Measurements from ENCODE around the gene BTBD1.
A peak's percentile ranks its signal among the peaks of the same experiment; 100 is the strongest.
"Not testable (repeated sequence)": the region's sequence is repeated elsewhere in the genome, so short reads cannot be mapped to it uniquely, and the experiment has no call there.

The BTBD1 gene

GRCh38 chr15:83107841-83108181 lies 40.8 kb upstream of the BTBD1 start:
- ATAC-seq (replicated peaks; ENCODE audit: extremely low read depth, poor library complexity, severe bottlenecking) = no peak
- peaks cover 74% of the 10 kb centered on the region for H3K27me3 Mint-ChIP-seq
- H3K4me1 Mint-ChIP-seq = no peaks in the 10 kb centered on the region
- no peak for DNase-seq (ENCODE audit: low spot score in 2 of 2)
- no peak overlapping the region for H3K27ac Mint-ChIP-seq (ENCODE audit: low read depth)
- H3K9me3 Mint-ChIP-seq = no peaks in the 10 kb centered on the region
- peaks cover 6% of the 10 kb centered on the region for H3K36me3 Mint-ChIP-seq (ENCODE audit: insufficient read depth)
- peak overlapping the region; percentile 13 for H3K4me3 Mint-ChIP-seq

- ATAC-seq (replicated peaks; ENCODE audit: extremely low read depth, poor library complexity, severe bottlenecking) (no peak), DNase-seq (ENCODE audit: low spot score in 2 of 2) (no peak)
- H3K27me3 Mint-ChIP-seq = peaks cover 80% of the 10 kb centered on the region
- no peak within 1 kb of the TSS for H3K27ac Mint-ChIP-seq (ENCODE audit: low read depth)
- H3K36me3 Mint-ChIP-seq (ENCODE audit: insufficient read depth) = peaks cover 6% of the 10 kb centered on the region
- no peaks in the 10 kb centered on the region for H3K9me3 Mint-ChIP-seq
- no peaks in the 10 kb centered on the region for H3K4me1 Mint-ChIP-seq
- H3K4me3 Mint-ChIP-seq = peak within 1 kb of the TSS; percentile 33
Observed at GRCh38 chr15:83106994-83107840, 40.2 kb upstream of the BTBD1 start, which contains the start of gene TM6SF1. TM6SF1 (plus strand) TSS chr15:83107645; CDS start chr15:83107681, 36 bp downstream.

GRCh38 chr15:83105440-83105839 lies 38.4 kb upstream of the BTBD1 start:
- Mint-ChIP-seq H3K27ac (ENCODE audit: low read depth) (no peak overlapping the region), H3K4me1 (no peaks in the 10 kb centered on the region), H3K4me3 (peak overlapping the region; percentile 2), H3K27me3 (peaks cover 82% of the 10 kb centered on the region), H3K9me3 (no peaks in the 10 kb centered on the region), H3K36me3 (ENCODE audit: insufficient read depth) (peaks cover 6% of the 10 kb centered on the region)
- ATAC-seq (replicated peaks; ENCODE audit: extremely low read depth, poor library complexity, severe bottlenecking) (no peak), DNase-seq (ENCODE audit: low spot score in 2 of 2) (no peak)

GRCh38 chr15:83104141-83104540 lies 37.1 kb upstream of the BTBD1 start:
- Mint-ChIP-seq H3K4me3 (no peak overlapping the region), H3K9me3 (no peaks in the 10 kb centered on the region), H3K27me3 (peaks cover 82% of the 10 kb centered on the region), H3K27ac (ENCODE audit: low read depth) (no peak overlapping the region), H3K4me1 (no peaks in the 10 kb centered on the region), H3K36me3 (ENCODE audit: insufficient read depth) (peaks cover 4% of the 10 kb centered on the region)
- DNase-seq (ENCODE audit: low spot score in 2 of 2) (no peak), ATAC-seq (replicated peaks; ENCODE audit: extremely low read depth, poor library complexity, severe bottlenecking) (no peak)

- no peaks in the 10 kb centered on the region for H3K4me1 Mint-ChIP-seq
- no peak for DNase-seq (ENCODE audit: low spot score in 2 of 2)
- no peaks in the 10 kb centered on the region for H3K9me3 Mint-ChIP-seq
- peaks cover 3% of the 10 kb centered on the region for H3K36me3 Mint-ChIP-seq (ENCODE audit: insufficient read depth)
- no peak overlapping the region for H3K27ac Mint-ChIP-seq (ENCODE audit: low read depth)
- no peak for ATAC-seq (replicated peaks; ENCODE audit: extremely low read depth, poor library complexity, severe bottlenecking)
- H3K27me3 Mint-ChIP-seq = peaks cover 88% of the 10 kb centered on the region
- no peak overlapping the region for H3K4me3 Mint-ChIP-seq
Observed at GRCh38 chr15:83102346-83102745, 35.3 kb upstream of the BTBD1 start.

- Mint-ChIP-seq H3K27ac (ENCODE audit: low read depth) (no peak overlapping the region), H3K36me3 (ENCODE audit: insufficient read depth) (peaks cover 3% of the 10 kb centered on the region), H3K4me1 (no peaks in the 10 kb centered on the region), H3K9me3 (no peaks in the 10 kb centered on the region), H3K4me3 (no peak overlapping the region), H3K27me3 (peaks cover 89% of the 10 kb centered on the region)
- DNase-seq (ENCODE audit: low spot score in 2 of 2) (no peak), ATAC-seq (replicated peaks; ENCODE audit: extremely low read depth, poor library complexity, severe bottlenecking) (no peak)
Observed at GRCh38 chr15:83100097-83100646, 33.1 kb upstream of the BTBD1 start.

GRCh38 chr15:83099290-83099689 lies 32.2 kb upstream of the BTBD1 start:
- ATAC-seq (replicated peaks; ENCODE audit: extremely low read depth, poor library complexity, severe bottlenecking) (no peak), DNase-seq (ENCODE audit: low spot score in 2 of 2) (no peak)
- H3K9me3 Mint-ChIP-seq = no peaks in the 10 kb centered on the region
- no peak overlapping the region for H3K4me3 Mint-ChIP-seq
- no peak overlapping the region for H3K27ac Mint-ChIP-seq (ENCODE audit: low read depth)
- H3K27me3 Mint-ChIP-seq = peaks cover 80% of the 10 kb centered on the region
- peaks cover 3% of the 10 kb centered on the region for H3K36me3 Mint-ChIP-seq (ENCODE audit: insufficient read depth)
- H3K4me1 Mint-ChIP-seq = no peaks in the 10 kb centered on the region

- Mint-ChIP-seq H3K9me3 (no peaks in the 10 kb centered on the region), H3K36me3 (ENCODE audit: insufficient read depth) (no peaks in the 10 kb centered on the region), H3K27me3 (peaks cover 71% of the 10 kb centered on the region), H3K4me1 (no peaks in the 10 kb centered on the region), H3K27ac (ENCODE audit: low read depth) (no peak overlapping the region), H3K4me3 (no peak overlapping the region)
- no peak for DNase-seq (ENCODE audit: low spot score in 2 of 2)
- no peak for ATAC-seq (replicated peaks; ENCODE audit: extremely low read depth, poor library complexity, severe bottlenecking)
Observed at GRCh38 chr15:83098079-83098478, 31.0 kb upstream of the BTBD1 start.

- H3K27me3 Mint-ChIP-seq = peaks cover 56% of the 10 kb centered on the region
- no peak overlapping the region for H3K4me3 Mint-ChIP-seq
- H3K9me3 Mint-ChIP-seq = no peaks in the 10 kb centered on the region
- peaks cover 5% of the 10 kb centered on the region for H3K4me1 Mint-ChIP-seq
- ATAC-seq (replicated peaks; ENCODE audit: extremely low read depth, poor library complexity, severe bottlenecking) = no peak
- H3K36me3 Mint-ChIP-seq (ENCODE audit: insufficient read depth) = no peaks in the 10 kb centered on the region
- DNase-seq (ENCODE audit: low spot score in 2 of 2) = no peak
- no peak overlapping the region for H3K27ac Mint-ChIP-seq (ENCODE audit: low read depth)
Observed at GRCh38 chr15:83094583-83094982, 27.5 kb upstream of the BTBD1 start.

- ATAC-seq (replicated peaks; ENCODE audit: extremely low read depth, poor library complexity, severe bottlenecking) = no peak
- no peak overlapping the region for H3K4me3 Mint-ChIP-seq
Observed at GRCh38 chr15:83092309-83092976, 25.4 kb upstream of the BTBD1 start.

GRCh38 chr15:83091965-83092308 lies 24.9 kb upstream of the BTBD1 start:
- H3K4me3 Mint-ChIP-seq; H3K27ac Mint-ChIP-seq (ENCODE audit: low read depth); H3K36me3 Mint-ChIP-seq (ENCODE audit: insufficient read depth); H3K4me1 Mint-ChIP-seq; H3K9me3 Mint-ChIP-seq; ATAC-seq (replicated peaks; ENCODE audit: extremely low read depth, poor library complexity, severe bottlenecking); DNase-seq (ENCODE audit: low spot score in 2 of 2): not testable (repeated sequence)
- H3K27me3 Mint-ChIP-seq = peaks cover 43% of the 10 kb centered on the region

More at GRCh38 chr15:83092309-83092976, 25.4 kb upstream of the BTBD1 start:
- Mint-ChIP-seq H3K9me3 (no peaks in the 10 kb centered on the region), H3K36me3 (ENCODE audit: insufficient read depth) (no peaks in the 10 kb centered on the region), H3K27ac (ENCODE audit: low read depth) (no peak overlapping the region), H3K4me1 (peaks cover 5% of the 10 kb centered on the region), H3K27me3 (peaks cover 48% of the 10 kb centered on the region)
- no peak for DNase-seq (ENCODE audit: low spot score in 2 of 2)

- no peak for ATAC-seq (replicated peaks; ENCODE audit: extremely low read depth, poor library complexity, severe bottlenecking)
- DNase-seq (ENCODE audit: low spot score in 2 of 2) = no peak
- H3K4me1 Mint-ChIP-seq = peaks cover 5% of the 10 kb centered on the region
- no peak overlapping the region for H3K27ac Mint-ChIP-seq (ENCODE audit: low read depth)
- H3K9me3 Mint-ChIP-seq = no peaks in the 10 kb centered on the region
- peaks cover 40% of the 10 kb centered on the region for H3K27me3 Mint-ChIP-seq
- no peaks in the 10 kb centered on the region for H3K36me3 Mint-ChIP-seq (ENCODE audit: insufficient read depth)
- H3K4me3 Mint-ChIP-seq = no peak overlapping the region
Observed at GRCh38 chr15:83090465-83090864, 23.4 kb upstream of the BTBD1 start.

GRCh38 chr15:83088876-83089275 lies 21.8 kb upstream of the BTBD1 start:
- H3K9me3 Mint-ChIP-seq = no peaks in the 10 kb centered on the region
- peaks cover 48% of the 10 kb centered on the region for H3K27me3 Mint-ChIP-seq
- no peak for ATAC-seq (replicated peaks; ENCODE audit: extremely low read depth, poor library complexity, severe bottlenecking)
- no peak for DNase-seq (ENCODE audit: low spot score in 2 of 2)
- H3K36me3 Mint-ChIP-seq (ENCODE audit: insufficient read depth) = peaks cover 1% of the 10 kb centered on the region
- H3K4me1 Mint-ChIP-seq = peaks cover 5% of the 10 kb centered on the region
- H3K4me3 Mint-ChIP-seq = no peak overlapping the region
- no peak overlapping the region for H3K27ac Mint-ChIP-seq (ENCODE audit: low read depth)
